Measurements from ENCODE around the gene CEACAM3. TPM values are rescaled to one million over a fixed set of nuclear protein-coding genes. Genes with fewer than 3 reads are reported as not detected.
"Not testable (repeated sequence)": the region's sequence is repeated elsewhere in the genome, so short reads cannot be mapped to it uniquely, and the experiment has no call there.

CEACAM3 gene
- total and polyA plus RNA-seq, 12 donors: 0.21 to 1.5 (median 0.40) TPM; not detected in 4

- H3K27me3 ChIP-seq: peaks cover 0 to 53% (median 21%) of the 10 kb centered on the region in 7 donors
- no peak overlapping the region for H3K4me3 ChIP-seq
- ATAC-seq (no peak), DNase-seq (no peak)
- no peaks in the 10 kb centered on the region for H3K4me1 ChIP-seq
- H3K9me3 ChIP-seq: no peaks in the 10 kb centered on the region
- WGBS, 2 donors: 87 to 88% methylated on average over 2 of the region's 2 CpGs
- TF ChIP-seq CTCF (IDR thresholded peaks at IDR 0.05): no peak
- H3K27ac ChIP-seq: no peak overlapping the region
- H3K36me3 ChIP-seq: no peaks in the 10 kb centered on the region
- intact Hi-C loops (cut with DNase I): no loop called here
Measured at GRCh38 chr19:41767115-41767514, 29.3 kb upstream of the CEACAM3 start.

GRCh38 chr19:41768105-41768504, 28.3 kb upstream of the CEACAM3 start:
- H3K4me3 ChIP-seq; H3K36me3 ChIP-seq; H3K9me3 ChIP-seq; DNase-seq; H3K4me1 ChIP-seq; intact Hi-C loops (cut with DNase I); ATAC-seq; H3K27ac ChIP-seq: not testable (repeated sequence)
- H3K27me3 ChIP-seq: peaks cover 0 to 51% (median 19%) of the 10 kb centered on the region in 7 donors
- 59 to 72% methylated on average over 4 to 5 of the region's 5 CpGs for WGBS, 2 donors

GRCh38 chr19:41769608-41770007, 26.8 kb upstream of the CEACAM3 start:
- intact Hi-C loops (cut with DNase I): no loop called here
- Histone ChIP-seq H3K4me1 (no peaks in the 10 kb centered on the region), H3K9me3 (no peaks in the 10 kb centered on the region), H3K27me3 (peaks cover 0 to 48% (median 16%) of the 10 kb centered on the region in 7 donors), H3K27ac (no peak overlapping the region), H3K4me3 (no peak overlapping the region), H3K36me3 (no peaks in the 10 kb centered on the region)
- no peak for DNase-seq
- no peak for TF ChIP-seq CTCF (IDR thresholded peaks at IDR 0.05)
- ATAC-seq: no peak
- WGBS, 2 donors: 91 to 93% methylated on average over 4 of the region's 4 CpGs

GRCh38 chr19:41771410-41771809, 25.0 kb upstream of the CEACAM3 start:
- Histone ChIP-seq H3K4me3 (no peak overlapping the region), H3K4me1 (no peaks in the 10 kb centered on the region), H3K27me3 (peaks cover 0 to 45% (median 17%) of the 10 kb centered on the region in 7 donors), H3K36me3 (no peaks in the 10 kb centered on the region), H3K27ac (no peak overlapping the region), H3K9me3 (no peaks in the 10 kb centered on the region)
- no peak for TF ChIP-seq CTCF (IDR thresholded peaks at IDR 0.05)
- intact Hi-C loops (cut with DNase I): no loop called here
- ATAC-seq (no peak), DNase-seq (no peak)
- 91 to 94% methylated on average over 2 of the region's 2 CpGs for WGBS, 2 donors

GRCh38 chr19:41774515-41774980, 21.8 kb upstream of the CEACAM3 start:
- ATAC-seq (no peak), DNase-seq (no peak)
- no peaks in the 10 kb centered on the region for H3K9me3 ChIP-seq
- WGBS, 2 donors: 66 to 68% methylated on average over 6 of the region's 6 CpGs
- no peaks in the 10 kb centered on the region for H3K4me1 ChIP-seq
- H3K27ac ChIP-seq: no peak overlapping the region
- H3K27me3 ChIP-seq: peaks cover 0 to 55% (median 32%) of the 10 kb centered on the region in 7 donors
- no peak overlapping the region for H3K4me3 ChIP-seq
- intact Hi-C loops (cut with DNase I): no loop called here
- no peaks in the 10 kb centered on the region for H3K36me3 ChIP-seq
- no peak for TF ChIP-seq CTCF (IDR thresholded peaks at IDR 0.05)
